Measurements from ENCODE around the gene ALDH1A3. TPM values are rescaled to one million over a fixed set of nuclear protein-coding genes. Genes with fewer than 3 reads are reported as not detected.

ALDH1A3 gene
- total and polyA plus RNA-seq, 11 donors = 0.82 to 37.1 (median 4.7) TPM

- no peak for ATAC-seq
- intact Hi-C loops (cut with DNase I) = loop anchor here in 1 of 10 donors (5.0 kb wide), 1 partner anchor 51 kb away; no protein-coding TSS in a partner anchor
- WGBS, 4 donors = 83 to 89% (median 86%) methylated on average over 14 to 15 of the region's 15 CpGs
These were observed 51.7 kb downstream of the ALDH1A3 start for GRCh38 chr15:100931143-100931890.

GRCh38 chr15:100932676-100933348 lies 53.2 kb downstream of the ALDH1A3 start:
- no peak overlapping the region for H3K27ac ChIP-seq
- peaks cover 0 to 22% (median 0%) of the 10 kb centered on the region in 9 donors for H3K36me3 ChIP-seq
- peaks cover 0 to 5% (median 0%) of the 10 kb centered on the region in 12 donors for H3K9me3 ChIP-seq
- WGBS, 4 donors = 66 to 74% (median 70%) methylated on average over 7 of the region's 7 CpGs
- ATAC-seq (no peak), DNase-seq (no peak)
- TF ChIP-seq POLR2A (IDR thresholded peaks at IDR 0.05) = no peak
- TF ChIP-seq CTCF (IDR thresholded peaks at IDR 0.05) = no peak
- no peak overlapping the region for H3K4me3 ChIP-seq
- H3K4me1 ChIP-seq = peaks cover 0 to 9% (median 0%) of the 10 kb centered on the region in 12 donors
- intact Hi-C loops (cut with DNase I) = loop anchor here in 1 of 10 donors (5.0 kb wide), 1 partner anchor 49 kb away; no protein-coding TSS in a partner anchor
- H3K27me3 ChIP-seq = no peaks in the 10 kb centered on the region

More at GRCh38 chr15:100931143-100931890, 51.7 kb downstream of the ALDH1A3 start:
- Histone ChIP-seq H3K36me3 (peaks cover 0 to 32% (median 0%) of the 10 kb centered on the region in 9 donors), H3K27ac (no peak overlapping the region), H3K4me1 (peaks cover 0 to 9% (median 0%) of the 10 kb centered on the region in 12 donors), H3K4me3 (no peak overlapping the region), H3K27me3 (no peaks in the 10 kb centered on the region), H3K9me3 (no peaks in the 10 kb centered on the region)
- no peak for DNase-seq
- TF ChIP-seq CTCF (IDR thresholded peaks at IDR 0.05) (no peak), POLR2A (IDR thresholded peaks at IDR 0.05) (no peak)

GRCh38 chr15:100934166-100934565 lies 54.5 kb downstream of the ALDH1A3 start:
- Histone ChIP-seq H3K4me3 (no peak overlapping the region), H3K4me1 (peaks cover 0 to 9% (median 0%) of the 10 kb centered on the region in 12 donors), H3K36me3 (peaks cover 0 to 8% (median 0%) of the 10 kb centered on the region in 9 donors), H3K9me3 (peaks cover 0 to 5% (median 0%) of the 10 kb centered on the region in 12 donors), H3K27ac (no peak overlapping the region), H3K27me3 (no peaks in the 10 kb centered on the region)
- ATAC-seq = no peak
- TF ChIP-seq CTCF (IDR thresholded peaks at IDR 0.05) = no peak
- TF ChIP-seq POLR2A (IDR thresholded peaks at IDR 0.05) = no peak
- intact Hi-C loops (cut with DNase I) = loop anchor here in 1 of 10 donors (5.0 kb wide), 1 partner anchor 48 kb away; no protein-coding TSS in a partner anchor
- DNase-seq = no peak

GRCh38 chr15:100934726-100935125 lies 55.1 kb downstream of the ALDH1A3 start:
- H3K36me3 ChIP-seq = peaks cover 0 to 3% (median 0%) of the 10 kb centered on the region in 9 donors
- no peak overlapping the region for H3K4me3 ChIP-seq
- H3K27me3 ChIP-seq = no peaks in the 10 kb centered on the region
- H3K4me1 ChIP-seq = peaks cover 0 to 11% (median 0%) of the 10 kb centered on the region in 12 donors
- H3K9me3 ChIP-seq = peaks cover 0 to 5% (median 0%) of the 10 kb centered on the region in 12 donors
- intact Hi-C loops (cut with DNase I) = loop anchor here in 1 of 10 donors (5.0 kb wide), 1 partner anchor 48 kb away; no protein-coding TSS in a partner anchor
- no peak for DNase-seq
- TF ChIP-seq CTCF (IDR thresholded peaks at IDR 0.05) (no peak), POLR2A (IDR thresholded peaks at IDR 0.05) (no peak)
- no peak overlapping the region for H3K27ac ChIP-seq
- no peak for ATAC-seq
